Testis (tissue), 3 donors: Measurements from ENCODE around the gene LRRC17. TPM values are rescaled to one million over a fixed set of nuclear protein-coding genes. Genes with fewer than 3 reads are reported as not detected.

Experiments used
- DNase-seq: peaks from one replicate; pipeline ENCODE4 v3.0.0-alpha.2; 2019
- H3K27ac ChIP-seq, 2 donors: fragments of 200-600 bp; sonication (generic); one replicate each; pipeline ENCODE4 v1.5.1; 2019
- H3K27me3 ChIP-seq: fragments of 200-600 bp; sonication (generic); one replicate; pipeline ENCODE4 v1.5.1; 2019
- H3K36me3 ChIP-seq: fragments of 200-600 bp; sonication (generic); one replicate; pipeline ENCODE4 v1.5.1; 2017; ENCODE audit warnings: low read depth; ENCODE audit errors: missing control alignments
- H3K4me1 ChIP-seq: fragments of 200-600 bp; sonication (generic); one replicate; pipeline ENCODE4 v1.5.1; 2019
- H3K4me3 ChIP-seq, 2 donors: fragments of 200-600 bp; sonication (generic); one replicate each; pipeline ENCODE4 v1.5.1; 2017 to 2019
- H3K9me3 ChIP-seq: fragments of 200-600 bp; sonication (generic); one replicate; pipeline ENCODE4 v1.5.1; 2017
- CTCF ChIP-seq, 3 experiments: fragments of 450-650 bp in 2 of 3; fragments of 200-600 bp in 1 of 3; sonication (generic) in 1 of 3; IDR thresholded peaks; one replicate each; pipeline ENCODE4 v1.5.1; 2016 to 2019; ENCODE audit warnings: antibody characterized with exemption in 3 of 3, mild to moderate bottlenecking in 2 of 3, moderate library complexity in 1 of 3
- POLR2A ChIP-seq: fragments of 450-650 bp; IDR thresholded peaks from one replicate; pipeline ENCODE4 v1.6.1; 2017; ENCODE audit warnings: antibody characterized with exemption, mild to moderate bottlenecking, moderate library complexity
- WGBS, 2 donors: methylation state at CpG; one replicate each; pipeline ENCODE4 v1.1.5; 2018; 5-methylcytosine and 5-hydroxymethylcytosine counted together
- intact Hi-C: fragments of 100-400 bp; cut with DNase I; formaldehyde crosslinking; loops from one replicate; pipeline ENCODE4 v1.15.1; 2023; ENCODE audit warnings: low total_unique reads
- polyA plus RNA-seq: library from polyadenylated mRNA; stranded (reverse); fragments of 350-450 nt; fragmentation: Illumina TruSeq; extraction: RNeasy Lipid Tissue Mini Kit (QIAGEN cat#74804); gene quantifications from one replicate; pipeline ENCODE4 v1.2.3, GENCODE V29; 2014; ENCODE audit warnings: low read depth, low replicate concordance; ENCODE audit not compliant: insufficient read depth
- total RNA-seq, 2 donors: library from RNA; depleted of rRNA; stranded (reverse); fragments of >200 nt; gene quantifications; one replicate each; pipeline ENCODE4 v1.2.3, GENCODE V29; 2016

LRRC17 gene
- total and polyA plus RNA-seq, 3 donors from 2014 or later: 5.8 to 9.7 (median 8.2) TPM

DNA sequence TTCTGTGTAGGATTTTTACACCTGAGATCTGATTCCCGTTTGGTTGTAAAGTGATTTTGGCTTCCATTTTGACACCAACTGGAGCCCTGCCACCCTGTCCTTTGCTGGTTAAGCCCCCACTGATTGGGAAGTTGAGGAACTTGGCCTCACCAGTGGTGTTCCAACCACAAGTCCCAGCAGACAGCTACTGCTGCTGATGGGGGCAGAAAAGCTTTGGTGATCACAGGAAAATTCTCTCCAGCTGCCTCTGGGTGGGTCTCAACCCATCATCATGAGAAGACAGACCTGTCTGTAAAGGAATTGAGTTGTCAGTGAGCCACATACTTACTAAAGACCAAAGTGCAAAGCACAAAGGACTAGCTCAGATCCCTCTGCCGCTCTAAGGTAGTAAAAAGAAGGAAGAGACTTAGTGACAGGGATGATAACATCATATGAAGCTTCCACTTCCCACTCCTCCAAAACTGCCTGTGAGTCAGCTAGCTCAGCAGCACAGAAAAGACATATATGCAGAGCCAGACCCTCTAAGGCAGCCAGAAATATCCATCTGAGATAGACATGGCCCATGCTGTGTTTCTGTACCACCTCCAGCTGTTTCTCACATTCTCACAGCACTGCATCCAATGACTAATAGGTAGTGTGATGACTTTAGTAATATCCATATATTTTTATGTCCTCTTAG lies 22.4 kb upstream of the LRRC17 start:
- H3K4me1 ChIP-seq: peaks cover 7% of the 10 kb centered on the region
- intact Hi-C loops: no loop called here
- DNase-seq: no peak
- no peaks in the 10 kb centered on the region for H3K36me3 ChIP-seq
- no peak overlapping the region for H3K4me3 ChIP-seq
- H3K9me3 ChIP-seq: no peaks in the 10 kb centered on the region
- WGBS, 2 donors: 89% methylated on average over 2 of the region's 2 CpGs
- H3K27ac ChIP-seq: no peak overlapping the region
- H3K27me3 ChIP-seq: no peaks in the 10 kb centered on the region
- TF ChIP-seq POLR2A (no peak), CTCF (IDR thresholded peaks at IDR 0.05) (no peak)

GRCh38 chr7:102890971-102891692 lies 21.7 kb upstream of the LRRC17 start:
- intact Hi-C loops: no loop called here
- Histone ChIP-seq H3K9me3 (no peaks in the 10 kb centered on the region), H3K4me3 (no peak overlapping the region), H3K27me3 (no peaks in the 10 kb centered on the region), H3K36me3 (no peaks in the 10 kb centered on the region), H3K4me1 (peaks cover 7% of the 10 kb centered on the region), H3K27ac (no peak overlapping the region)
- TF ChIP-seq CTCF (IDR thresholded peaks at IDR 0.05): no peak
- TF ChIP-seq POLR2A: no peak
- 89 to 92% methylated on average over 5 of the region's 5 CpGs for WGBS, 2 donors
- DNase-seq: no peak

GRCh38 chr7:102891693-102892261 lies 21.0 kb upstream of the LRRC17 start:
- H3K4me3 ChIP-seq: no peak overlapping the region
- H3K4me1 ChIP-seq: peaks cover 11% of the 10 kb centered on the region
- 48 to 55% methylated on average over 1 of the region's 1 CpG for WGBS, 2 donors
- H3K27me3 ChIP-seq: no peaks in the 10 kb centered on the region
- DNase-seq: no peak
- no peak overlapping the region for H3K27ac ChIP-seq
- no peaks in the 10 kb centered on the region for H3K9me3 ChIP-seq
- no peak for TF ChIP-seq CTCF (IDR thresholded peaks at IDR 0.05)
- H3K36me3 ChIP-seq: no peaks in the 10 kb centered on the region
- intact Hi-C loops: no loop called here

DNA sequence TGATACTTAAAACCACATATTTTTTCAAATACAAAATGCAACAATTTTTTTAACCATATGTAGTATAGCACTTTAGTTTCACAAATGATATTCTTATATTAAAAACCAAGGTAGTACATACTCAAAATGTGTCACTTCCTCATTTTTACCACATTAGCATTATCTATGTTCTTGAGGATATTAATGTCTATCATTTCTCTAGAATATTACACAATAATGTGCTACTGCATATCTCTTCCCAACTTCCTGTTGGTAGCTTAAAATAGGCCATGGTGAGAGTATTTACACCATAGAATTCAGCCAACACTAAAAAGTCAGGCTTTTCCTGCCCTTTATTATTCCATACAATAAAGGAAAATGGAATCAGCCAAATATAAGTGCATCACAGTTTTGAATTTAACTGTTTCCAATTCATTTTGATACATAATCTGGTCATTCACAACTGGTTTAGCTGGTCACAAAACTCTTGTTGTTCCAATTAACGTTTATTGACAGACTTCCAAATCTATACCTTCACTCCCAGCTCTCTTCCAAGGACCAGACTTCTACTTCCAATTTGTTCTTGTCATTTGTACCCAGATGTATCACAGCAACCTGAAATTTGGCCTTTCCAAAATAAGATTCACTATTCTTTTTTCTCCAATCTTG lies 20.0 kb upstream of the LRRC17 start:
- DNase-seq: no peak

More for the DNA sequence above, 20.0 kb upstream of the LRRC17 start:
- WGBS, 2 donors: 76 to 77% methylated on average over 1 of the region's 1 CpG
- H3K4me3 ChIP-seq: no peak overlapping the region
- H3K36me3 ChIP-seq: no peaks in the 10 kb centered on the region
- no peak for TF ChIP-seq POLR2A
- no peak for TF ChIP-seq CTCF (IDR thresholded peaks at IDR 0.05)
- H3K27ac ChIP-seq: no peak overlapping the region
- peaks cover 16% of the 10 kb centered on the region for H3K4me1 ChIP-seq
- H3K27me3 ChIP-seq: no peaks in the 10 kb centered on the region
- intact Hi-C loops: no loop called here
- no peaks in the 10 kb centered on the region for H3K9me3 ChIP-seq
